ENCODE data around the gene PCDHA3.
"Not testable (repeated sequence)": the region's sequence is repeated elsewhere in the genome, so short reads cannot be mapped to it uniquely, and the experiment has no call there.

DNA sequence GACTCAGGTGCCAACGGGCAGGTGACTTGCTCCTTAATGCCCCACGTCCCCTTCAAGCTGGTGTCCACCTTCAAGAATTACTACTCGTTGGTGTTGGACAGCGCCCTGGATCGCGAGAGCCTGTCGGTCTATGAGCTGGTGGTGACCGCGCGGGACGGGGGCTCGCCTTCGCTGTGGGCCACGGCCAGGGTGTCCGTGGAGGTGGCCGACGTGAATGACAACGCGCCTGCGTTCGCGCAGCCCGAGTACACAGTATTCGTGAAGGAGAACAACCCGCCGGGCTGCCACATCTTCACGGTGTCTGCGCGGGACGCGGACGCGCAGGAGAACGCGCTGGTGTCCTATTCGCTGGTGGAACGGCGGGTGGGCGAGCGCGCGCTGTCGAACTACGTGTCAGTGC, 13.4 kb upstream of the PCDHA3 start:
- TF ChIP-seq, protein P1, sequence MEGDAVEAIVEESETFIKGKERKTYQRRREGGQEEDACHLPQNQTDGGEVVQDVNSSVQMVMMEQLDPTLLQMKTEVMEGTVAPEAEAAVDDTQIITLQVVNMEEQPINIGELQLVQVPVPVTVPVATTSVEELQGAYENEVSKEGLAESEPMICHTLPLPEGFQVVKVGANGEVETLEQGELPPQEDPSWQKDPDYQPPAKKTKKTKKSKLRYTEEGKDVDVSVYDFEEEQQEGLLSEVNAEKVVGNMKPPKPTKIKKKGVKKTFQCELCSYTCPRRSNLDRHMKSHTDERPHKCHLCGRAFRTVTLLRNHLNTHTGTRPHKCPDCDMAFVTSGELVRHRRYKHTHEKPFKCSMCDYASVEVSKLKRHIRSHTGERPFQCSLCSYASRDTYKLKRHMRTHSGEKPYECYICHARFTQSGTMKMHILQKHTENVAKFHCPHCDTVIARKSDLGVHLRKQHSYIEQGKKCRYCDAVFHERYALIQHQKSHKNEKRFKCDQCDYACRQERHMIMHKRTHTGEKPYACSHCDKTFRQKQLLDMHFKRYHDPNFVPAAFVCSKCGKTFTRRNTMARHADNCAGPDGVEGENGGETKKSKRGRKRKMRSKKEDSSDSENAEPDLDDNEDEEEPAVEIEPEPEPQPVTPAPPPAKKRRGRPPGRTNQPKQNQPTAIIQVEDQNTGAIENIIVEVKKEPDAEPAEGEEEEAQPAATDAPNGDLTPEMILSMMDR (CRISPR knock-in tag; IDR thresholded peaks at IDR 0.05), result not testable (repeated sequence)
- TF ChIP-seq, protein P2, sequence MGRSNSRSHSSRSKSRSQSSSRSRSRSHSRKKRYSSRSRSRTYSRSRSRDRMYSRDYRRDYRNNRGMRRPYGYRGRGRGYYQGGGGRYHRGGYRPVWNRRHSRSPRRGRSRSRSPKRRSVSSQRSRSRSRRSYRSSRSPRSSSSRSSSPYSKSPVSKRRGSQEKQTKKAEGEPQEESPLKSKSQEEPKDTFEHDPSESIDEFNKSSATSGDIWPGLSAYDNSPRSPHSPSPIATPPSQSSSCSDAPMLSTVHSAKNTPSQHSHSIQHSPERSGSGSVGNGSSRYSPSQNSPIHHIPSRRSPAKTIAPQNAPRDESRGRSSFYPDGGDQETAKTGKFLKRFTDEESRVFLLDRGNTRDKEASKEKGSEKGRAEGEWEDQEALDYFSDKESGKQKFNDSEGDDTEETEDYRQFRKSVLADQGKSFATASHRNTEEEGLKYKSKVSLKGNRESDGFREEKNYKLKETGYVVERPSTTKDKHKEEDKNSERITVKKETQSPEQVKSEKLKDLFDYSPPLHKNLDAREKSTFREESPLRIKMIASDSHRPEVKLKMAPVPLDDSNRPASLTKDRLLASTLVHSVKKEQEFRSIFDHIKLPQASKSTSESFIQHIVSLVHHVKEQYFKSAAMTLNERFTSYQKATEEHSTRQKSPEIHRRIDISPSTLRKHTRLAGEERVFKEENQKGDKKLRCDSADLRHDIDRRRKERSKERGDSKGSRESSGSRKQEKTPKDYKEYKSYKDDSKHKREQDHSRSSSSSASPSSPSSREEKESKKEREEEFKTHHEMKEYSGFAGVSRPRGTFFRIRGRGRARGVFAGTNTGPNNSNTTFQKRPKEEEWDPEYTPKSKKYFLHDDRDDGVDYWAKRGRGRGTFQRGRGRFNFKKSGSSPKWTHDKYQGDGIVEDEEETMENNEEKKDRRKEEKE (IDR thresholded peaks at IDR 0.05), result not testable (repeated sequence)
- TF ChIP-seq ZNF136 (CRISPR knock-in tag; IDR thresholded peaks at IDR 0.05; ENCODE audit: low read depth); TCF7 (IDR thresholded peaks at IDR 0.05; ENCODE audit: low read depth); ZNF747 (CRISPR knock-in tag; IDR thresholded peaks at IDR 0.05; ENCODE audit: borderline replicate concordance); SUZ12 (IDR thresholded peaks at IDR 0.05; ENCODE audit: low read depth, low read length): not testable (repeated sequence)
